ENCODE data around the gene BLVRB.

- no peak for TF ChIP-seq CTCF (conservative IDR thresholded peaks at IDR 0.05; ENCODE audit: low read depth, low read length)
- no peak for TF ChIP-seq EZH2 (IDR thresholded peaks at IDR 0.05; ENCODE audit: low read length, unreplicated experiment)
- TF ChIP-seq EZH2phosphoT487 (IDR thresholded peaks at IDR 0.05; ENCODE audit: borderline replicate concordance, low read length) = no peak
Observed at GRCh38 chr19:40471111-40471510, 5.6 kb upstream of the BLVRB start.

Data from PC-3 (cell line).